GM12878 (cell line): ENCODE results near the gene DMKN. TPM values are rescaled to one million over a fixed set of nuclear protein-coding genes. Genes with fewer than 3 reads are reported as not detected.

ENCODE experiments used
- ATAC-seq: fragments of 200-7000 bp; cut with Tn5 transposase; 3 replicates; pipeline ENCODE4 v1.9.1; 2020; ENCODE audit warnings: mild to moderate bottlenecking, moderate library complexity
- BruUV-seq: library from RNA; stranded (reverse); fragments of 400-500 nt; replicated peaks from 2 replicates; lab custom pipeline; 2021; lab: Mats Ljungman, UMichigan
- CTCF ChIA-PET: fragments of 300-600 bp; sonication (Branson Sonifier 250); formaldehyde crosslinking; extraction: SDS; loops from one replicate; lab custom pipeline; 2021; ENCODE audit warnings: inconsistent platforms; lab: Yijun Ruan, JAX
- POLR2A ChIA-PET: fragments of 350-600 bp; formaldehyde crosslinking; extraction: SDS; loops from one replicate; lab custom pipeline; 2021; ENCODE audit warnings: inconsistent platforms; lab: Charles Lee
- RAD21 ChIA-PET: fragments of 300-600 bp; sonication (Branson Sonifier 250); formaldehyde crosslinking; loops from one replicate; lab custom pipeline; 2023; ENCODE audit warnings: antibody characterized with exemption; ENCODE audit not compliant: unreplicated experiment; lab: Charles Lee
- SMC1A ChIA-PET: fragments of 300-600 bp; sonication (Branson Sonifier 250); formaldehyde crosslinking; loops from one replicate; lab custom pipeline; 2023; ENCODE audit not compliant: unreplicated experiment, uncharacterized antibody; lab: Charles Lee
- DNase-seq: peaks from one replicate; pipeline ENCODE4 v3.0.0-alpha.2; 2011; ENCODE audit warnings: low read depth, low spot score
- FAIRE-seq: peaks from 3 replicates; lab custom pipeline; 2011; peaks lifted over from hg19 to GRCh38; lab: Jason Lieb, UNC
- H2AFZ ChIP-seq: 2 replicates; pipeline ENCODE4 v1.6.0; 2011; ENCODE audit warnings: low read depth, low read length, control low read depth; ENCODE audit not compliant: control insufficient read depth
- H3K27ac ChIP-seq: 2 replicates; pipeline ENCODE4 v1.5.1; 2011; ENCODE audit warnings: control low read depth; ENCODE audit not compliant: control insufficient read depth, insufficient read depth
- H3K27me3 ChIP-seq, 2 experiments: replicated peaks in 1 of 2; 2 replicates each; pipeline versions ENCODE4 v1.6.0 to v1.6.1; 2011; ENCODE audit warnings: low read length in 1 of 2; ENCODE audit not compliant: control insufficient read depth in 2 of 2, insufficient read depth in 2 of 2
- H3K36me3 ChIP-seq, 2 experiments: 2 replicates each; pipeline ENCODE4 v1.5.1; 2011; ENCODE audit warnings: low read length in 1 of 2; ENCODE audit not compliant: control insufficient read depth in 2 of 2, insufficient read depth in 2 of 2
- H3K4me1 ChIP-seq: 2 replicates; pipeline ENCODE4 v1.6.1; 2011; ENCODE audit warnings: mild to moderate bottlenecking, low read length, moderate library complexity, mixed read lengths; ENCODE audit not compliant: control insufficient read depth, insufficient read depth
- H3K4me2 ChIP-seq: 2 replicates; pipeline ENCODE4 v1.6.0; 2011; ENCODE audit warnings: control low read depth; ENCODE audit not compliant: control insufficient read depth, insufficient read depth
- H3K4me3 ChIP-seq: fragments of 200-600 bp; sonication (generic); 2 replicates; pipeline ENCODE4 v1.5.1; 2016
- H3K79me2 ChIP-seq: 2 replicates; pipeline ENCODE4 v1.6.0; 2011; ENCODE audit warnings: low read length; ENCODE audit not compliant: control insufficient read depth, insufficient read depth
- H3K9ac ChIP-seq: 2 replicates; pipeline ENCODE4 v1.8.0; 2011; ENCODE audit warnings: low read length, control low read depth, mixed read lengths; ENCODE audit not compliant: control insufficient read depth, insufficient read depth
- H3K9me3 ChIP-seq: replicated peaks from 3 replicates; pipeline ENCODE4 v1.5.1; 2011; ENCODE audit warnings: mild to moderate bottlenecking, low read length; ENCODE audit not compliant: control insufficient read depth, insufficient read depth
- H4K20me1 ChIP-seq: 2 replicates; pipeline ENCODE4 v1.6.0; 2011; ENCODE audit not compliant: control insufficient read depth, insufficient read depth
- CTCF ChIP-seq, 3 experiments: IDR thresholded peaks in 2 of 3; conservative IDR thresholded peaks in 1 of 3; 2 replicates each; pipeline ENCODE4 v1.5.1; 2011; ENCODE audit warnings: low read depth in 3 of 3, low read length in 3 of 3, mild to moderate bottlenecking in 3 of 3, control low read depth in 2 of 3, moderate library complexity in 2 of 3, inconsistent platforms in 1 of 3, mixed read lengths in 1 of 3; ENCODE audit not compliant: control insufficient read depth in 2 of 3, insufficient read depth in 1 of 3; ENCODE audit errors: extremely low read depth in 1 of 3
- PAX5 ChIP-seq: IDR thresholded peaks from 2 replicates; pipeline ENCODE4 v1.6.1; 2011; ENCODE audit warnings: low read depth, low read length, borderline replicate concordance
- RAD21 ChIP-seq: IDR thresholded peaks from 2 replicates; pipeline ENCODE4 v1.6.1; 2011; ENCODE audit warnings: mild to moderate bottlenecking, low read depth, low read length, moderate library complexity; ENCODE audit not compliant: insufficient read depth
- STAT3 ChIP-seq: IDR thresholded peaks from 2 replicates; pipeline ENCODE4 v1.6.1; 2011; ENCODE audit warnings: low read depth, low read length, improper control_type of control experiment
- WGBS: methylation state at CpG from one replicate; pipeline ENCODE4 v1.1.6; 2016; ENCODE audit warnings: low lambda C conversion rate; ENCODE audit not compliant: insufficient replicate concordance, insufficient coverage; ENCODE audit errors: missing lambda C conversion rate; 5-methylcytosine and 5-hydroxymethylcytosine counted together
- in situ Hi-C: fragments of 300-500 bp; cut with MboI; formaldehyde crosslinking; loops from 9 replicates; pipeline ENCODE4 v1.14.3; 2018; ENCODE audit warnings: mixed read lengths
- intact Hi-C: fragments of 100-400 bp; cut with micrococcal nuclease; formaldehyde crosslinking; loops from one replicate; pipeline ENCODE4 v1.14.2; 2022; ENCODE audit not compliant: unreplicated experiment
- polyA plus RNA-seq, 11 experiments: library from polyadenylated mRNA; depleted of rRNA in 4 of 11; unstranded in 6 of 11; stranded (reverse) in 5 of 11; fragments of >200 nt; fragmentation: Nextera tagmentation in 4 of 11; fragmentation: Illumina TruSeq in 1 of 11; extraction: Ambion mirVana in 4 of 11; extraction: Trizol in 1 of 11; gene quantifications; 1 replicate in 1 of 11; 2 replicates in 10 of 11; pipeline versions ENCODE4 v1.2.1 to v1.2.3, GENCODE V29; 2011 to 2016; ENCODE audit warnings: inconsistent platforms in 2 of 11, missing spikeins in 2 of 11, low read depth in 1 of 11
- total RNA-seq, 4 experiments: library from RNA; depleted of rRNA in 3 of 4; stranded (reverse); fragments of >200 nt in 3 of 4; fragmentation: Illumina TruSeq in 1 of 4; extraction: Trizol in 1 of 4; gene quantifications; 2 replicates each; pipeline versions ENCODE4 v1.2.1 to v1.2.3, GENCODE V29; 2013 to 2021

The DMKN gene
- total and polyA plus RNA-seq, 10 of the 15 experiments (the other 5 are each of a cell fraction or from before 2014, with no cell fraction given), result 36.4 to 114 (median 58.6) TPM

GRCh38 chr19:35555301-35556005 is 42.0 kb upstream of the DMKN start:
- no peak for FAIRE-seq
- no peaks in the 10 kb centered on the region for H4K20me1 ChIP-seq
- no peak for TF ChIP-seq STAT3
- peak; percentile 21 to 40 (median 21); a peak in 3 of 6 replicates for TF ChIP-seq CTCF (IDR thresholded peaks at IDR 0.05 in 2 of 3, conservative IDR thresholded peaks at IDR 0.05 in 1 of 3; ENCODE audit: control insufficient read depth in 2 of 3, extremely low read depth in 1 of 3, insufficient read depth in 1 of 3, low read depth in 3 of 3, low read length in 3 of 3)
- TF ChIP-seq PAX5, result peak; percentile 32; the same call in 1 of the 2 replicates
- TF ChIP-seq RAD21, result peak; percentile 31
- no peak overlapping the region for H3K4me3 ChIP-seq
- POLR2A ChIA-PET, result no interaction called here
- intact Hi-C loops (no loop called here), in situ Hi-C loops (no loop called here)
- RAD21 ChIA-PET, result no interaction called here
- no peak for DNase-seq
- WGBS, result 60% methylated on average over 27 of the region's 30 CpGs
- no peaks in the 10 kb centered on the region; a peak in 2 of 4 replicates for H3K27me3 ChIP-seq
- SMC1A ChIA-PET, result interaction anchor here (0.7 to 1.4 kb wide), 4 partner anchors 11 to 217 kb away, joined by 3 to 4 read pairs (median 3); no protein-coding TSS in a partner anchor
- CTCF ChIA-PET, result interaction anchor here (1.2 to 1.8 kb wide), 3 partner anchors 33 to 137 kb away, joined by 3 to 5 read pairs (median 4); no protein-coding TSS in a partner anchor
- no peak overlapping the region for H2AFZ ChIP-seq
- no peaks in the 10 kb centered on the region for H3K79me2 ChIP-seq
- no peak overlapping the region for H3K4me2 ChIP-seq
- no peak overlapping the region for H3K9ac ChIP-seq
- H3K36me3 ChIP-seq, result no peaks in the 10 kb centered on the region; a peak in 1 of 4 replicates
- no peak overlapping the region for H3K27ac ChIP-seq
- peak; percentile 46 for ATAC-seq
- peaks cover 23% of the 10 kb centered on the region for H3K4me1 ChIP-seq
- H3K9me3 ChIP-seq, result no peaks in the 10 kb centered on the region; the same call in 2 of the 3 replicates
- no TSS peak for BruUV-seq
